NCI-H510A (cell line): ENCODE results near the gene ACKR3.

ENCODE experiments used
- DNase-seq: peaks from one replicate; lab custom pipeline; 2025; lab: John Stamatoyannopoulos, UW

The ACKR3 gene

GRCh38 chr2:236587861-236588815 lies 18.5 kb downstream of the ACKR3 start:
- DNase-seq: no peak

- DNase-seq: no peak
These were observed 19.4 kb downstream of the ACKR3 start for GRCh38 chr2:236588932-236589592.

- DNase-seq: no peak
These were observed 21.2 kb downstream of the ACKR3 start for GRCh38 chr2:236590846-236591245.

- peak; percentile 90 for DNase-seq
These were observed 23.2 kb downstream of the ACKR3 start for GRCh38 chr2:236592821-236593220.

- no peak for DNase-seq
These were observed 23.9 kb downstream of the ACKR3 start for GRCh38 chr2:236593531-236593930.

- no peak for DNase-seq
These were observed 24.3 kb downstream of the ACKR3 start for GRCh38 chr2:236593956-236594355.

- no peak for DNase-seq
These were observed 28.0 kb downstream of the ACKR3 start for GRCh38 chr2:236597629-236598028.

- no peak for DNase-seq
These were observed 29.4 kb downstream of the ACKR3 start for GRCh38 chr2:236599059-236599458.

GRCh38 chr2:236600158-236600557 lies 30.5 kb downstream of the ACKR3 start:
- DNase-seq: no peak

GRCh38 chr2:236600892-236601291 lies 31.3 kb downstream of the ACKR3 start:
- peak; percentile 97 for DNase-seq

GRCh38 chr2:236601316-236602202 lies 31.9 kb downstream of the ACKR3 start:
- peak; percentile 61 for DNase-seq

GRCh38 chr2:236602678-236603077 lies 33.1 kb downstream of the ACKR3 start:
- DNase-seq: no peak

- no peak for DNase-seq
These were observed 33.9 kb downstream of the ACKR3 start for GRCh38 chr2:236603361-236604015.

- no peak for DNase-seq
These were observed 35.1 kb downstream of the ACKR3 start for GRCh38 chr2:236604575-236605344.

GRCh38 chr2:236605345-236605734 lies 35.7 kb downstream of the ACKR3 start:
- DNase-seq: no peak

- DNase-seq: no peak
These were observed 36.4 kb downstream of the ACKR3 start for GRCh38 chr2:236606023-236606422.

GRCh38 chr2:236607471-236608187 lies 38.0 kb downstream of the ACKR3 start:
- peak; percentile 31 for DNase-seq

- no peak for DNase-seq
These were observed 38.5 kb downstream of the ACKR3 start for GRCh38 chr2:236608188-236608525.

GRCh38 chr2:236608710-236609109 lies 39.1 kb downstream of the ACKR3 start:
- DNase-seq: no peak
